ENCODE data around the gene MYOF.

GRCh38 chr10:93445097-93445960 lies 36.8 kb downstream of the MYOF start:
- TF ChIP-seq CTCF (IDR thresholded peaks at IDR 0.05) (no peak), EP300 (IDR thresholded peaks at IDR 0.05) (no peak)

Data from suprapubic skin (tissue), 3 donors.